Right lobe of liver (tissue), 4 donors: Measurements from ENCODE around the gene SLC25A12.

Experiments
- CTCF ChIP-seq, 4 donors: fragments of 200-600 bp in 3 of 4; fragments of 450-650 bp in 1 of 4; IDR thresholded peaks; one replicate each; pipeline versions ENCODE4 v1.5.1 to v1.8.0; 2016 to 2022; ENCODE audit warnings: antibody characterized with exemption in 4 of 4, mild to moderate bottlenecking in 2 of 4
- POLR2A ChIP-seq: fragments of 450-650 bp; IDR thresholded peaks from one replicate; pipeline ENCODE4 v1.6.1; 2017; ENCODE audit warnings: antibody characterized with exemption, mild to moderate bottlenecking
- donor health status: DM: no; HTN: no; CAD: no.
- donor health status: DM: no; HTN: no; CAD: no.
- donor health status: DM: no; HTN: yes; CAD: no.

- TF ChIP-seq CTCF (IDR thresholded peaks at IDR 0.05) (no peak), POLR2A (no peak)
These were observed 89.6 kb downstream of the SLC25A12 start for GRCh38 chr2:171804456-171804855.
